GM23248 (cell line): ENCODE measurements around the gene HBS1L.

Experiments
- EZH2 ChIP-seq: fragments of 200-600 bp; sonication (generic); IDR thresholded peaks from 2 replicates; pipeline ENCODE4 v1.6.1; 2018; ENCODE audit warnings: antibody characterized with exemption, mild to moderate bottlenecking; ENCODE audit not compliant: insufficient read depth, poor library complexity, severe bottlenecking
- EZH2phosphoT487 ChIP-seq: fragments of 200-600 bp; sonication (generic); IDR thresholded peaks from 2 replicates; pipeline ENCODE4 v1.6.1; 2018; ENCODE audit warnings: antibody characterized with exemption, moderate library complexity, mild to moderate bottlenecking, low read depth; ENCODE audit not compliant: insufficient read depth

- no peak for TF ChIP-seq EZH2
- TF ChIP-seq EZH2phosphoT487, result no peak
Measured at GRCh38 chr6:135018941-135019340, 35.7 kb downstream of the HBS1L start.
